A673 (cell line): ENCODE measurements around the gene AURKA. TPM values are rescaled to one million over a fixed set of nuclear protein-coding genes. Genes with fewer than 3 reads are reported as not detected.

ENCODE experiments used
- BruUV-seq: library from RNA; stranded (reverse); fragments of 400-500 nt; replicated peaks from 2 replicates; lab custom pipeline; 2021; lab: Mats Ljungman, UMichigan
- CTCF ChIA-PET: fragments of 300-600 bp; sonication (Branson Sonifier 250); formaldehyde crosslinking; loops from one replicate; lab custom pipeline; 2022; ENCODE audit warnings: antibody characterized with exemption; lab: Charles Lee
- POLR2A ChIA-PET: fragments of 300-600 bp; sonication (Branson Sonifier 250); formaldehyde crosslinking; loops from one replicate; lab custom pipeline; 2022; ENCODE audit warnings: antibody characterized with exemption; ENCODE audit not compliant: low non-redundant PET; lab: Charles Lee
- DNase-seq: peaks from one replicate; pipeline ENCODE4 v3.0.0-alpha.2; 2015; ENCODE audit warnings: low spot score
- H3K27ac ChIP-seq: fragments of 200-600 bp; sonication (generic); 2 replicates; pipeline ENCODE4 v1.5.1; 2016; ENCODE audit warnings: mixed run types, low read depth, mild to moderate bottlenecking, mixed read lengths, antibody characterized with exemption, low read length; ENCODE audit not compliant: poor library complexity, severe bottlenecking
- H3K27me3 ChIP-seq: fragments of 200-600 bp; sonication (generic); replicated peaks from 2 replicates; pipeline ENCODE4 v1.6.1; 2017; ENCODE audit warnings: mixed run types, low read depth, mild to moderate bottlenecking, mixed read lengths, antibody characterized with exemption, low read length; ENCODE audit not compliant: insufficient read depth, poor library complexity
- H3K36me3 ChIP-seq: fragments of 200-600 bp; sonication (generic); 2 replicates; pipeline ENCODE4 v1.6.1; 2016; ENCODE audit warnings: mixed run types, mild to moderate bottlenecking, mixed read lengths, antibody characterized with exemption, low read length; ENCODE audit not compliant: insufficient read depth, poor library complexity, severe bottlenecking
- H3K4me1 ChIP-seq: fragments of 200-600 bp; sonication (generic); 2 replicates; pipeline ENCODE4 v1.6.1; 2017; ENCODE audit warnings: mixed run types, mild to moderate bottlenecking, mixed read lengths, antibody characterized with exemption, low read length; ENCODE audit not compliant: insufficient read depth, poor library complexity, severe bottlenecking
- H3K4me3 ChIP-seq: fragments of 200-600 bp; sonication (generic); 2 replicates; pipeline ENCODE4 v1.5.1; 2016; ENCODE audit warnings: low read depth, mixed run types, mild to moderate bottlenecking, mixed read lengths, low read length; ENCODE audit not compliant: poor library complexity, severe bottlenecking
- H3K9me3 ChIP-seq: fragments of 200-600 bp; sonication (generic); 2 replicates; pipeline ENCODE4 v1.6.1; 2016; ENCODE audit warnings: mixed run types, low read depth, mild to moderate bottlenecking, mixed read lengths, antibody characterized with exemption, low read length; ENCODE audit not compliant: poor library complexity, severe bottlenecking
- CTCF ChIP-seq: fragments of 300-800, 200-600 bp; sonication (generic); conservative IDR thresholded peaks from 2 replicates; pipeline ENCODE4 v1.5.1; 2017; ENCODE audit warnings: low read depth, mild to moderate bottlenecking, antibody characterized with exemption, low read length, moderate library complexity, mixed read lengths
- EZH2 ChIP-seq: fragments of 200-600 bp; sonication (generic); IDR thresholded peaks from 2 replicates; pipeline ENCODE4 v1.6.1; 2017; ENCODE audit warnings: borderline replicate concordance, low read depth, mild to moderate bottlenecking, mixed read lengths, antibody characterized with exemption, low read length; ENCODE audit not compliant: poor library complexity, severe bottlenecking
- intact Hi-C: fragments of 100-400 bp; cut with micrococcal nuclease; formaldehyde crosslinking; loops from one replicate; pipeline ENCODE4 v1.10.0; 2022; ENCODE audit not compliant: unreplicated experiment
- total RNA-seq: library from RNA; stranded (reverse); gene quantifications from 2 replicates; pipeline ENCODE4 v1.2.3, GENCODE V29; 2021

Gene AURKA
- total RNA-seq, 1 experiment from 2014 or later: 105 TPM

GRCh38 chr20:56420940-56421688, 29.1 kb upstream of the AURKA start:
- no peak for DNase-seq
- no TSS peak for BruUV-seq
- H3K9me3 ChIP-seq: no peaks in the 10 kb centered on the region
- H3K4me1 ChIP-seq: peaks cover 8% of the 10 kb centered on the region
- H3K4me3 ChIP-seq: no peak overlapping the region
- no peak overlapping the region for H3K27ac ChIP-seq
- POLR2A ChIA-PET: no interaction called here
- TF ChIP-seq EZH2 (no peak), CTCF (no peak)
- no peaks in the 10 kb centered on the region for H3K36me3 ChIP-seq
- H3K27me3 ChIP-seq: no peaks in the 10 kb centered on the region
- CTCF ChIA-PET: no interaction called here
- intact Hi-C loops: no loop called here

GRCh38 chr20:56420028-56420427, 28.0 kb upstream of the AURKA start:
- Histone ChIP-seq H3K36me3 (no peaks in the 10 kb centered on the region), H3K4me1 (peaks cover 8% of the 10 kb centered on the region), H3K27ac (no peak overlapping the region), H3K9me3 (no peaks in the 10 kb centered on the region), H3K4me3 (no peak overlapping the region), H3K27me3 (no peaks in the 10 kb centered on the region)
- ChIA-PET POLR2A (no interaction called here), CTCF (no interaction called here)
- BruUV-seq: no TSS peak
- intact Hi-C loops: no loop called here
- TF ChIP-seq EZH2: no peak
- TF ChIP-seq CTCF: no peak
- DNase-seq: no peak

DNA sequence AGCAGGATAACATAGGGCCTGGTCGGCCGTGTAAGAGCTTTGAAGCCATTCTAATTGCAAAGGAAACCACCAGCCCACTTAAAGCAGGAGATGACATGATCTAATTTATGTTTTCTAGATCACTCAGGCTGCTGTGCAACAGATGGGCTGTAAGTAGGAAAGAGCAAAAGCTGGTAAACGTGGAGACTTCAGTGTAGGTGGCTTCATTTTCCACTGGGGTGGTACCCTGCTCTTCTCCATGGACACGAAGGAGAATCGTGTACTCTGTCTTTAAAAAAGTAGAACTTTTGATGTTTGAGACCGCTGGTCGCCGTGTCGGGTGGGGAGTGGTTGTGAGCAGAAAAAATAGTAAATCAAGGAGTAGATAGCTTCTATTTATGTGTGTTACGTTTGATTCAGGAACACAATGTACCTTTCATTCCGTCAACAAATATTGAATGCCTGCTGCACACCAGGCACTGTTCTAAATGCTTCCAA, 26.4 kb upstream of the AURKA start:
- POLR2A ChIA-PET: no interaction called here
- BruUV-seq: no TSS peak
- TF ChIP-seq EZH2: no peak
- TF ChIP-seq CTCF: no peak

More for the DNA sequence above, 26.4 kb upstream of the AURKA start:
- Histone ChIP-seq H3K4me1 (peaks cover 8% of the 10 kb centered on the region), H3K36me3 (no peaks in the 10 kb centered on the region), H3K9me3 (no peaks in the 10 kb centered on the region), H3K27me3 (no peaks in the 10 kb centered on the region), H3K4me3 (no peak overlapping the region), H3K27ac (no peak overlapping the region)
- CTCF ChIA-PET: no interaction called here
- intact Hi-C loops: no loop called here
- no peak for DNase-seq
